ENCODE results near the gene NALF2. TPM values are rescaled to one million over a fixed set of nuclear protein-coding genes. Genes with fewer than 3 reads are reported as not detected.

Gene NALF2
- total and polyA plus RNA-seq, 4 donors = 0.11 to 0.43 (median 0.23) TPM

DNA sequence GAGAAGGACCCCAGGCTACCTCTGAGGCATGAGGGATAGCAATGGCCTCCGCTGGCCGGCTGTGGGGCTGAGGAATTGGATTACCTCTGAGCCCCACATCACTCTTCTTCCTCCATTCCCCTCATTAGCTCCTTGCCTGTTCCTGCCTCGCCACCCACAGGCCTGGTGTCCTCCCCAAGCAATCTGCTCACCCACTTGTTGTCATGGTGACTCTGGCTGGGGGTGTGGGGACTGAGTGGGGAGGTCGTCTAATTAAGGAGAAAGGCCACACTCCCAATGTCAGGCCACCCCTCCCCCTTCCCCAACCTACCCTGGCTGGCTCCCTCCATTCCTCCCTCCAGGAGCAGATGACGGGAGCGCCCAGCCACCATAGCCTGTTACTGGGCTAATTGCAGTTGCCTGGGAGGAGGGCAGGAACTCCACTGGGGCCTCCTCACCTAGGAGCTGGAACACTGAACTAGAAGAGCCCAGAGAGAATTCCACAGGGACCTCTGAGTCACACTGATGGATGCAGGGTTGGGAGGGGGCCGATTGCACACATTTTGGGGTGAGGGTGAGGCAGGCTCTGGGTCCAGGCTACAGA, 20.7 kb downstream of the NALF2 start:
- Histone ChIP-seq H3K4me1 (ENCODE audit: control insufficient read depth in 5 of 5, insufficient read depth in 5 of 5, low read length in 5 of 5) (no peaks in the 10 kb centered on the region), H3K4me3 (no peak overlapping the region), H3K9ac (ENCODE audit: insufficient read depth in 1 of 2, low read length in 2 of 2) (no peak overlapping the region), H3K9me3 (ENCODE audit: control insufficient read depth in 4 of 4, insufficient read depth in 3 of 4, low read length in 3 of 4) (peaks cover 0 to 5% (median 0%) of the 10 kb centered on the region in 4 donors), H3K27ac (ENCODE audit: low read depth in 1 of 2, low read length in 1 of 2) (no peak overlapping the region), H3K27me3 (ENCODE audit: control insufficient read depth in 3 of 3, insufficient read depth in 3 of 3, low read length in 2 of 3) (peaks cover 0 to 6% (median 6%) of the 10 kb centered on the region in 3 donors), H3K36me3 (ENCODE audit: control insufficient read depth in 4 of 4, insufficient read depth in 4 of 4, low read length in 4 of 4) (no peaks in the 10 kb centered on the region)
- DNase-seq (no peak), ATAC-seq (ENCODE audit: insufficient read depth, low FRiP score) (no peak)
- TF ChIP-seq, protein P1, sequence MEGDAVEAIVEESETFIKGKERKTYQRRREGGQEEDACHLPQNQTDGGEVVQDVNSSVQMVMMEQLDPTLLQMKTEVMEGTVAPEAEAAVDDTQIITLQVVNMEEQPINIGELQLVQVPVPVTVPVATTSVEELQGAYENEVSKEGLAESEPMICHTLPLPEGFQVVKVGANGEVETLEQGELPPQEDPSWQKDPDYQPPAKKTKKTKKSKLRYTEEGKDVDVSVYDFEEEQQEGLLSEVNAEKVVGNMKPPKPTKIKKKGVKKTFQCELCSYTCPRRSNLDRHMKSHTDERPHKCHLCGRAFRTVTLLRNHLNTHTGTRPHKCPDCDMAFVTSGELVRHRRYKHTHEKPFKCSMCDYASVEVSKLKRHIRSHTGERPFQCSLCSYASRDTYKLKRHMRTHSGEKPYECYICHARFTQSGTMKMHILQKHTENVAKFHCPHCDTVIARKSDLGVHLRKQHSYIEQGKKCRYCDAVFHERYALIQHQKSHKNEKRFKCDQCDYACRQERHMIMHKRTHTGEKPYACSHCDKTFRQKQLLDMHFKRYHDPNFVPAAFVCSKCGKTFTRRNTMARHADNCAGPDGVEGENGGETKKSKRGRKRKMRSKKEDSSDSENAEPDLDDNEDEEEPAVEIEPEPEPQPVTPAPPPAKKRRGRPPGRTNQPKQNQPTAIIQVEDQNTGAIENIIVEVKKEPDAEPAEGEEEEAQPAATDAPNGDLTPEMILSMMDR (IDR thresholded peaks at IDR 0.05; ENCODE audit: control extremely low read depth, extremely low read depth) = no peak
- 62 to 80% methylated on average over 4 to 7 of the region's 7 CpGs for WGBS, 2 donors

DNA sequence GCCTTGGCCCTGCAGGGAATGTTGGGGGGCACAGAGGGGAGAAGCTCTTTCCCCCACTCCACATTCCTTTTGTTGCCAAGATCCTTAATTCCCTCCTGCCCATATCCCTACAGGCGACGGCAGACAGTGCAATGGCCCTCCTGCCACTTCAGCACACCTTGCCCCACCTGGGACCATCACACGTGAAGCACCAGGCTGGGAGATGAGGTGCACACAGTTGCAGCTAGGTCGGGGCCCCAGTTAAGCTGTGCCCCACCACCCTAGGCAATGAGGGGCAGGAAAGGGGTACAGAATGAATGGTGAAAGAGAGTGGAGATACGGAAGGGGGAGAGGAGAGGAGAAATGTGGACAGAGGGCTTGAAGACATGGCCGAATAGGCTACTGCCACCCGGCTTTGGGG, 26.2 kb downstream of the NALF2 start:
- DNase-seq (no peak), ATAC-seq (ENCODE audit: insufficient read depth, low FRiP score) (no peak)
- 79 to 83% methylated on average over 7 of the region's 7 CpGs for WGBS, 2 donors
- Histone ChIP-seq H3K27ac (ENCODE audit: low read depth in 1 of 2, low read length in 1 of 2) (no peak overlapping the region), H3K9me3 (ENCODE audit: control insufficient read depth in 4 of 4, insufficient read depth in 3 of 4, low read length in 3 of 4) (peaks cover 0 to 14% (median 1%) of the 10 kb centered on the region in 4 donors), H3K9ac (ENCODE audit: insufficient read depth in 1 of 2, low read length in 2 of 2) (no peak overlapping the region), H3K4me1 (ENCODE audit: control insufficient read depth in 5 of 5, insufficient read depth in 5 of 5, low read length in 5 of 5) (no peaks in the 10 kb centered on the region), H3K36me3 (ENCODE audit: control insufficient read depth in 4 of 4, insufficient read depth in 4 of 4, low read length in 4 of 4) (no peaks in the 10 kb centered on the region), H3K4me3 (no peak overlapping the region), H3K27me3 (ENCODE audit: control insufficient read depth in 3 of 3, insufficient read depth in 3 of 3, low read length in 2 of 3) (peaks cover 0 to 3% (median 0%) of the 10 kb centered on the region in 3 donors)
- TF ChIP-seq, protein P1 (IDR thresholded peaks at IDR 0.05; ENCODE audit: control extremely low read depth, extremely low read depth) = no peak

- no peak for DNase-seq
- peaks cover 0 to 14% (median 1%) of the 10 kb centered on the region in 4 donors for H3K9me3 ChIP-seq (ENCODE audit: control insufficient read depth in 4 of 4, insufficient read depth in 3 of 4, low read length in 3 of 4)
- H3K27me3 ChIP-seq (ENCODE audit: control insufficient read depth in 3 of 3, insufficient read depth in 3 of 3, low read length in 2 of 3) = peaks cover 0 to 3% (median 0%) of the 10 kb centered on the region in 3 donors
- TF ChIP-seq, protein P1 (IDR thresholded peaks at IDR 0.05; ENCODE audit: control extremely low read depth, extremely low read depth) = no peak
- WGBS, 2 donors = 76 to 90% methylated on average over 8 of the region's 8 CpGs
- H3K4me1 ChIP-seq (ENCODE audit: control insufficient read depth in 5 of 5, insufficient read depth in 5 of 5, low read length in 5 of 5) = no peaks in the 10 kb centered on the region
- H3K27ac ChIP-seq (ENCODE audit: low read depth in 1 of 2, low read length in 1 of 2) = no peak overlapping the region
- H3K4me3 ChIP-seq = no peak overlapping the region
- no peak for ATAC-seq (ENCODE audit: insufficient read depth, low FRiP score)
- no peak overlapping the region for H3K9ac ChIP-seq (ENCODE audit: insufficient read depth in 1 of 2, low read length in 2 of 2)
- no peaks in the 10 kb centered on the region for H3K36me3 ChIP-seq (ENCODE audit: control insufficient read depth in 4 of 4, insufficient read depth in 4 of 4, low read length in 4 of 4)
Observed at GRCh38 chrX:69531031-69531755, 27.1 kb downstream of the NALF2 start.
